Activated CD4-positive, alpha-beta T cell treated with anti-CD3 and anti-CD28 coated beads for 4 hours (primary cell): ENCODE results near the gene ZNF526.

ENCODE experiments used
- DNase-seq, 2 donors: peaks; one replicate each; pipeline ENCODE4 v3.0.0-alpha.2; 2020

ZNF526 gene

DNA sequence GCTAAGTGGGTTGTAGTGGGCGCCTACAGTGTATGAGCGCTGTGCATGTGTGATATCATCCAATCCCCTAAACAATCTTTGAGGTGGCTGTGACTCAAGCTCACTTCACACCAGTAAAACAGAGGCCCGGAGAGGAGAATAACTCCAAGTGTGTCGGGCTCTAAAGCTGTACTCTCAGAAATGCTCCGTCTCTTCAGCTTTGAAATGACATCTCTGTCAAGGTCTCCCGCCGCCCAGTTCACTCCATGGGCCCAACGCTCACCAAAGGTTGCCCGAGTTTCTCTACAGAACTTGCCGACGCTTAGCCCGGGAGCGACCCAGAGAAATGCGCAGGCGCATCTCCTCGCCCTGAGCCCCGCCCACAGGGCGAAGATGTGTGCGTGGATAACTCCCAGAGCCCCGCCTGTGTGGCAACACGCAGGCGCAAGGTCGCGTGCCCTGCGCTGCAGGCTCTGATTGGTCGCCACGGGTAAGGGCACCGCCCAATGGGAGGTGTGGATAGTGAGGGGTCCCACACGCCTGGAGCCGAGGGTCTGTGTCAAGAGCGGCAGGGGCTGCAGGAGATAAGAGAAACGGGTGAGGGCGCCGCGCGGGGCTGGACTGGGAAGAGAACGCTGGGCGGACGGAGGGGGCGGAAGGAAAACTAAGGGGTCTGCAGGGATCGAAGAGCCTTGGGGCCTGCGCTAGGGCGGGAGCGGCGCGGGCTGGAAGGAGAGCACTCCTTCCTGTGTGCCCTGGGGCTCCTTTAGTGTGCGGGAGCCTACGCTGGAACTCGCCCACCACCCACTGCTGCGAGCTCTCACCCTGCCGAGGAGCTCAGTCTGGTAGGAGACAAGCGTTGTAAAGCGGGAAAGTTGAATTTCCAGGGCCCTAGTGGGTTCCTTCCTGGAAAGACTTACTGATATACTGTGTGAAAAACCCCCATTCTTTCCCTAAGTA lies at the start of gene ZNF526:
Gene ZNF526 (plus strand): TSS at position 501 of the 939 bp plus-strand sequence. CDS start 4,092 bp downstream, outside the sequence.
- DNase-seq, result peak; percentile 95 to 96

GRCh38 chr19:42170715-42171114 lies 49.4 kb upstream of the ZNF526 start:
- DNase-seq, result no peak

DNA sequence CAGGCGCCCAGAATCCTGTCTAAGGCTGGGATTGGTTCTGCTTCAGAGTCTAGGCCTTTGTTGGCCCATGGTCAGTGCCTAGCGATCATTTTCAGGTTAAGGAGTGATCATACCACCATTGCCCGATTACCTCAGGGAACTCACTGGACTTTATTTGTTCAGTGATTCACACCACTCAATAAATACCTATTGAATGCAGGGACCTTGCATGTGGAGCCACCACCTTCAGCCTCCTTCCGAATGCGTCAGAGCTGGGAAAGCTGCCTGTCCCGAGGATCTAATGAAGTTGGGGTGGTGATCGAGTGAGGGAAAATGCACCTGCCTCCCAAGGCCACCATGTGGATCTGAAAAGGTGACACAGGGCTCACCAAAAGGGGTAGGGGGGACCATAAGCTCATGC lies 47.9 kb upstream of the ZNF526 start:
- DNase-seq, result no peak

DNA sequence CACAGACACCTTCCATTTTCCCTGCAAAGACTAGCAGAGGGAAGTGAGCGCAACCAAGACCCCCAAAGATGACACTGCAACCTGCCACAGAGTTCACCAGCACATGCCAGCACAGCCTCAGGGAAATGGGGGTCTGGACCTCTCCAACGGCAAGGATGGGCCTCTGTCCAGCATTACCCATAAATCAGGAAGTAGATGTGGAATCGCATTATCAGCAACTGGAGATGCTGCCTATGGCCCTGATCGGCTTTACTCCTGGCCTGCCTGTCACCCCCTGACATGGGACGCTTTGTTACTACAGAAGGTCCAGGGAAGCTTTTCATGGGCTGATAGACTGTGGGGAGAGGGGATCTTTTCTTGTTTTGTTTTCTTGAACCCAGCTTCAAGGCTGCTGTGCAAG lies 46.4 kb upstream of the ZNF526 start:
- no peak for DNase-seq

DNA sequence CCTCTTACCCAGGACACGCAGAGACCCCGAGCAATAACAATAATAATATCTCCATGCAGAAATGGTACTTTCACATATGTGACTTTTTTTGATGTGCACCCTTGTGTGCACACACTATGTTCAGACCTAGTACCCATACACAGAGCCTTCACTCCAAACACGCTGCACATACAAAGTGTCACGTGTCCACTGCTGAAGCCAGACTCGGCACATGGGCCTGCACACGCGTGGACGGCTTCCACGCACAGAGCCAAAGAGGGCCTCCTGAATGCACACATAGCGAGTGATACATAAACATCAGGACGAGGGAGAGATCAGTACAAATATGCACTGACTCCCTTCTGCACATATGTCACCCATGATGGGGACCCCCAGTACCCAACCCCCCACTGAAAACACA lies 45.9 kb upstream of the ZNF526 start:
- no peak for DNase-seq

GRCh38 chr19:42174958-42175734 lies 45.0 kb upstream of the ZNF526 start:
- DNase-seq, result no peak

- DNase-seq, result no peak
Observed at GRCh38 chr19:42175952-42176648, 44.0 kb upstream of the ZNF526 start.

- DNase-seq, result peak in 1 of 2 donors; percentile 20
Observed at GRCh38 chr19:42176649-42176989, 43.5 kb upstream of the ZNF526 start.

GRCh38 chr19:42176990-42177685 lies 43.0 kb upstream of the ZNF526 start:
- DNase-seq, result peak; percentile 75 to 77

- DNase-seq, result no peak
Observed at GRCh38 chr19:42177686-42178019, 42.5 kb upstream of the ZNF526 start.

- no peak for DNase-seq
Observed at GRCh38 chr19:42178791-42179674, 41.1 kb upstream of the ZNF526 start.

GRCh38 chr19:42184401-42184861 lies 35.7 kb upstream of the ZNF526 start:
- peak; percentile 69 to 74 for DNase-seq

DNA sequence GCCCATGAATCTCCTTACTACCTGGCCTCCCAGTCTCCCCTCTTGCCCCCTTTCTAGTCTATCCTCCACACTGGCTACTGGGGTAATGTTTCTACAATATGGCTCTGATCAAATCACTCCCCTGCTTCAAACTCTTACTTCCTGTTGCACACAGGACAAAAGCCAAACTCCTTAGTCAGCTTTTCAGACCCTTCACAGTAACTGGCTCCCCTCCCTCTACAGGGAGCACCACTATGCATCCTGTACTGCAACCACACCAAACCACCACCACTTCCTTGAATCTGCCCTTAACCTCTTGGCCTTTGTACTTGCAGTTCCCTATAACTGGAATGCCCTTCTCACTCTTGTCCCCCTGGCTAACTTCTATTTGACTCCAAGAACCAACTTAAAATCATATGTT lies 34.8 kb upstream of the ZNF526 start:
- DNase-seq, result no peak

DNA sequence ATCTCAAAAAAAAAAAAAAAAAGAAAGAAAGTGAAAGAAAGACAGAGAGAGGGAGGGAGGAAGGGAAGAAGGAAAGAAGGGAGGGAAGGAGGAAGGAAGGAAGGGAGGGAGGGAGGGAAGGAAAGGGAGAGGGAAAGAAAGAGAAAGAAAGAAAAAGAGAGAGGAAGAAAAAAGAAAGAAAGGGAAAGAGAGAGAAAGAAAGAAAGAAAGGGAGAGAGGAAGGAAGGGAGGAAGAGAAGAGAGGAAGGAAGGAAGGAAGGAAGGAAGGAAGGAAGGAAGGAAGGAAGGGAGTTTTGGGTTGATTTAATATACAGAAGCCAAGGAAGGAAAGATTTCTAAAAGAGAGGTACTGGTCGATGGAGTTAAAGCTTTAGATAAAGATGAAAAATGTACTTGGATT lies 31.4 kb upstream of the ZNF526 start:
- DNase-seq, result no peak

GRCh38 chr19:42189133-42189532 lies 31.0 kb upstream of the ZNF526 start:
- no peak for DNase-seq

DNA sequence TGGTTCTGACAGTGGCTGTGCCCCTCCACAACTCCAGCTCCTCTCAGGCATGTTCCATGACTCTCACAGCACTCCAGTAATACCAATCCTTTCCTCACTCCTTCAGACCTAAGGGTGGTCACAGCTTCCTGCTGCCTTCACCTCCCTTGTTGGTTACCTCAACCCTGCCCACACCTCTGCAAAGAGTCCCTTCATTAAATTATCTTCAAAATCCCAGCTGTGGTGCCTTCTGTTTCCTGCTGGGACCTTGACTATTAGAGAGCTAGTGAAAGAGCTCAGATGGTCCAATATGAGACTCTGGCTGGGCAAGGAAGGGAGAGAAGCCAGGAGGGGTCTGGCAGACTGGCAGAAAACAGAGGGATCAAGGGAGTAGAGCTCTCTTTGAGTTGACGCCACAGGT lies 28.8 kb upstream of the ZNF526 start:
- DNase-seq, result no peak

DNA sequence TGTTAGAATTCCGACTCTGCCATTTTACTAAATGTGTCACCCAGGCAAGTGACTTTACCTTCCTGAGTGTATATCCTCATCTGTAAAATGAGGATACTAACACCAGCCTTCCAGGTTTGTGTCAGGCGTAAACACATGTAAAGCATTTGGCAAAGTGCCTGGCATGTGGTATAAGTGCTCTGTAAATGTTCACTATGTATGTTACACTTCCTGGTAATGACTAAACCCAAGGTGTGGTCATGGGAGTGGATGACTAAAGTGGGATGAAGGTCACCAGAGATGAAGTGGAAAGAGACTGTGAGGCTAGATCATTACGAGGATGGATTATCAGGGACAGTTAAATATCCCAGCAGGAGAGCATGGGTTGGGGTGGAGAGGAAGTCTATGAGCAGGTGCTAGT lies 28.3 kb upstream of the ZNF526 start:
- peak; percentile 27 to 36 for DNase-seq

GRCh38 chr19:42193294-42193693 lies 26.8 kb upstream of the ZNF526 start:
- no peak for DNase-seq

DNA sequence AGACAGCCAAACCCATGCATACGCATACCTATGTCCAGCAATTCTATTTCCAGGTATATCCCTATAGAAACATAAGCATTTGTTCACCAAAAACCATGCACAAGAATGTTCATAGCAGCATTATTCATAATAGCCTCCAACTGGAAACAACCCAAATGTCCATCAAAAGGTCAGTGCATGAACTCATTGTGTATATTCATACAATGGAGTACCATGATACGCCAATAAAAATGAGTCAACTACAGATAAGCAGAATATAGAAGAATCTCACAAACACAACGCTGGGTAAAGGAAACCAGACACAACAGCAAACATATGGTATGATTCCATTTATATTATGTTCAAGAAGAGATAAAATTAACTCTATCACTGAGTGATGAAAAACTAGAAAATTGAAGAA lies 26.4 kb upstream of the ZNF526 start:
- DNase-seq, result no peak

GRCh38 chr19:42196011-42197001 lies 23.8 kb upstream of the ZNF526 start:
- no peak for DNase-seq
